HEK293T (cell line): ENCODE results near the gene ZNF695.

ENCODE experiments used
- CTCF ChIA-PET: fragments of 350-600 bp; formaldehyde crosslinking; extraction: SDS; loops from one replicate; lab custom pipeline; 2021; ENCODE audit warnings: antibody characterized with exemption, inconsistent platforms; lab: Yijun Ruan, JAX
- POLR2A ChIA-PET: fragments of 350-600 bp; formaldehyde crosslinking; extraction: SDS; loops from one replicate; lab custom pipeline; 2020; ENCODE audit warnings: antibody characterized with exemption, inconsistent platforms; lab: Yijun Ruan, JAX
- DNase-seq: peaks from one replicate; pipeline ENCODE4 v3.0.0; 2012; ENCODE audit warnings: mixed read lengths; ENCODE audit errors: extremely low spot score
- ARNT ChIP-seq: fragments of 450-650 bp; IDR thresholded peaks from 2 replicates; pipeline ENCODE4 v1.6.1; 2017; ENCODE audit warnings: mild to moderate bottlenecking
- BHLHE40 ChIP-seq: fragments of 450-650 bp; IDR thresholded peaks from 2 replicates; pipeline ENCODE4 v1.6.1; 2016; ENCODE audit warnings: mild to moderate bottlenecking, moderate library complexity, borderline replicate concordance
- CTBP1 ChIP-seq: fragments of 450-650 bp; IDR thresholded peaks from 2 replicates; pipeline ENCODE4 v1.6.1; 2016; ENCODE audit warnings: borderline replicate concordance
- ELF4 ChIP-seq: fragments of 450-650 bp; IDR thresholded peaks from 2 replicates; pipeline ENCODE4 v1.6.1; 2017; ENCODE audit warnings: antibody characterized with exemption
- FOXA1 ChIP-seq: fragments of 450-650 bp; IDR thresholded peaks from 2 replicates; pipeline ENCODE4 v1.6.1; 2016; ENCODE audit warnings: mild to moderate bottlenecking
- FOXK2 ChIP-seq: fragments of 450-650 bp; IDR thresholded peaks from 2 replicates; pipeline ENCODE4 v1.6.1; 2016; ENCODE audit warnings: mild to moderate bottlenecking
- FOXM1 ChIP-seq: fragments of 450-650 bp; IDR thresholded peaks from 2 replicates; pipeline ENCODE4 v1.6.1; 2017; ENCODE audit warnings: mild to moderate bottlenecking, borderline replicate concordance
- HDGF ChIP-seq: fragments of 450-650 bp; IDR thresholded peaks from 2 replicates; pipeline ENCODE4 v1.6.1; 2017; ENCODE audit warnings: antibody characterized with exemption, borderline replicate concordance
- L3MBTL2 ChIP-seq: fragments of 450-650 bp; conservative IDR thresholded peaks from 2 replicates; pipeline ENCODE4 v1.6.1; 2016; ENCODE audit warnings: mild to moderate bottlenecking
- LEF1 ChIP-seq: fragments of 450-650 bp; IDR thresholded peaks from 2 replicates; pipeline ENCODE4 v1.6.1; 2017; ENCODE audit warnings: mild to moderate bottlenecking, borderline replicate concordance
- NFRKB ChIP-seq: fragments of 450-650 bp; IDR thresholded peaks from 2 replicates; pipeline ENCODE4 v1.6.1; 2016; ENCODE audit warnings: mild to moderate bottlenecking, moderate library complexity
- PKNOX1 ChIP-seq: fragments of 450-650 bp; IDR thresholded peaks from 2 replicates; pipeline ENCODE4 v1.6.1; 2016
- SP1 ChIP-seq: fragments of 450-650 bp; IDR thresholded peaks from 2 replicates; pipeline ENCODE4 v1.6.1; 2017
- SUZ12 ChIP-seq: fragments of 450-650 bp; IDR thresholded peaks from 2 replicates; pipeline ENCODE4 v1.6.1; 2016; ENCODE audit warnings: mild to moderate bottlenecking
- TARDBP ChIP-seq: fragments of 450-650 bp; IDR thresholded peaks from 2 replicates; pipeline ENCODE4 v1.6.1; 2016
- ZNF384 ChIP-seq: fragments of 450-650 bp; IDR thresholded peaks from 2 replicates; pipeline ENCODE4 v1.6.1; 2016

Gene ZNF695

GRCh38 chr1:246947255-246947654, 60.6 kb downstream of the ZNF695 start:
- DNase-seq = no peak
- TF ChIP-seq ARNT (no peak), ZNF384 (no peak), HDGF (no peak), SP1 (no peak), SUZ12 (no peak), L3MBTL2 (no peak), ELF4 (no peak), LEF1 (no peak)
- POLR2A ChIA-PET = no interaction called here
- CTCF ChIA-PET = no interaction called here

- TF ChIP-seq FOXA1 = no peak
- TF ChIP-seq TARDBP = no peak
- TF ChIP-seq ELF4 = no peak
- TF ChIP-seq FOXK2 = no peak
- no peak for TF ChIP-seq CTBP1
- TF ChIP-seq L3MBTL2 = no peak
- no peak for TF ChIP-seq FOXM1
- TF ChIP-seq PKNOX1 = no peak
- TF ChIP-seq LEF1 = no peak
- no peak for TF ChIP-seq BHLHE40
- TF ChIP-seq ARNT = no peak
- TF ChIP-seq SP1 = no peak
- no peak for TF ChIP-seq ZNF384
- TF ChIP-seq NFRKB = no peak
- TF ChIP-seq SUZ12 = no peak
These were observed 61.5 kb downstream of the ZNF695 start for GRCh38 chr1:246946366-246946765.

More at GRCh38 chr1:246946366-246946765, 61.5 kb downstream of the ZNF695 start:
- ChIA-PET CTCF (no interaction called here), POLR2A (no interaction called here)
- DNase-seq = no peak
